ENCODE results near the gene FOXP1.

The FOXP1 gene

DNA sequence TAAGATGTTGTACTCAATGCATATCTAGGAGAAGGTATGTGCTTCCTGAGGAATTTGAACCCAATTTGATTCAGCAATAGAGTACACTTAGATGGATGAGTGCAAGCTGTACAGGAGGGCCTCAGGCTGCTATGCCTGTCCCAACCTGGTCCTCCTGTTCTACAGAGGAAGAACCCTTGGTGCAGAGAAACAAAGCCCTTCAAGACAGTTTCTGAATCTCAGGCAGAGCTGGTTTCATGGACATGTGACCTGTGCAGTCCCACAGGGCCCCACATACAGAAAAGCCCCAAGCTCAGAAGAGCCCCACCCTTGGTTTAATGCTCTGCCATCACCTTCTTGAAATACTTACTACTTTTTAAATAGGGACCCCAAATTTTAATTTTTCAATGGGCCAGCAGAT is 15.3 kb downstream of the FOXP1 start:
- ATAC-seq (ENCODE audit: low read depth): no peak
- H3K4me1 ChIP-seq (ENCODE audit: insufficient read depth, poor library complexity, severe bottlenecking): peaks cover 13% of the 10 kb centered on the region

DNA sequence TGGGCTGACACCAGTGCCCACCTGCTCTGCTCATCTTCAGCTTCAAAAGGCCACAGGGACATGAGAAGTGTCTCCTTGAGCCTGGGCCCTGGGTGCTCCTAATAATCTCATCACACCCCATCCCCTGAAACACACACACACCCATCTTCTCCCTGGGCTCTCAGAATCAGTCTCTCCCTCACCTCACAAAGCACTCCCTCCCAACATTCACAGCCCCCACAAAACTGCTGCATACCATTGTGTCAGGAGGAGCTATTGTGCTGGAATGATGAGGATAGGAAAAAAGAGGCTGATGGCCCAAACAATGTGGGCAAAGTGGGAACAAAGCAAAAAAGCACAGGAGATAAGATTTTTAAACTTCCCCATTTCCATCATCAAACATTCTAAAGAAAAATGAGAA is 16.8 kb downstream of the FOXP1 start:
- no peak for ATAC-seq (ENCODE audit: low read depth)
- Histone ChIP-seq H3K4me1 (ENCODE audit: insufficient read depth, poor library complexity, severe bottlenecking) (peaks cover 13% of the 10 kb centered on the region), H3K36me3 (ENCODE audit: low read depth) (peaks cover 34% of the 10 kb centered on the region)

More for the DNA sequence above, 15.3 kb downstream of the FOXP1 start:
- H3K27me3 ChIP-seq (ENCODE audit: insufficient read depth, poor library complexity, severe bottlenecking): no peaks in the 10 kb centered on the region
- TF ChIP-seq, protein P1, sequence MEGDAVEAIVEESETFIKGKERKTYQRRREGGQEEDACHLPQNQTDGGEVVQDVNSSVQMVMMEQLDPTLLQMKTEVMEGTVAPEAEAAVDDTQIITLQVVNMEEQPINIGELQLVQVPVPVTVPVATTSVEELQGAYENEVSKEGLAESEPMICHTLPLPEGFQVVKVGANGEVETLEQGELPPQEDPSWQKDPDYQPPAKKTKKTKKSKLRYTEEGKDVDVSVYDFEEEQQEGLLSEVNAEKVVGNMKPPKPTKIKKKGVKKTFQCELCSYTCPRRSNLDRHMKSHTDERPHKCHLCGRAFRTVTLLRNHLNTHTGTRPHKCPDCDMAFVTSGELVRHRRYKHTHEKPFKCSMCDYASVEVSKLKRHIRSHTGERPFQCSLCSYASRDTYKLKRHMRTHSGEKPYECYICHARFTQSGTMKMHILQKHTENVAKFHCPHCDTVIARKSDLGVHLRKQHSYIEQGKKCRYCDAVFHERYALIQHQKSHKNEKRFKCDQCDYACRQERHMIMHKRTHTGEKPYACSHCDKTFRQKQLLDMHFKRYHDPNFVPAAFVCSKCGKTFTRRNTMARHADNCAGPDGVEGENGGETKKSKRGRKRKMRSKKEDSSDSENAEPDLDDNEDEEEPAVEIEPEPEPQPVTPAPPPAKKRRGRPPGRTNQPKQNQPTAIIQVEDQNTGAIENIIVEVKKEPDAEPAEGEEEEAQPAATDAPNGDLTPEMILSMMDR (IDR thresholded peaks at IDR 0.05; ENCODE audit: poor library complexity, severe bottlenecking): no peak
- H3K27ac ChIP-seq (ENCODE audit: poor library complexity, severe bottlenecking): no peak overlapping the region
- no peak overlapping the region for H3K4me3 ChIP-seq (ENCODE audit: severe bottlenecking)
- peaks cover 46% of the 10 kb centered on the region for H3K36me3 ChIP-seq (ENCODE audit: low read depth)
- no peak for DNase-seq (ENCODE audit: low spot score)
- no peaks in the 10 kb centered on the region for H3K9me3 ChIP-seq (ENCODE audit: severe bottlenecking)

DNA sequence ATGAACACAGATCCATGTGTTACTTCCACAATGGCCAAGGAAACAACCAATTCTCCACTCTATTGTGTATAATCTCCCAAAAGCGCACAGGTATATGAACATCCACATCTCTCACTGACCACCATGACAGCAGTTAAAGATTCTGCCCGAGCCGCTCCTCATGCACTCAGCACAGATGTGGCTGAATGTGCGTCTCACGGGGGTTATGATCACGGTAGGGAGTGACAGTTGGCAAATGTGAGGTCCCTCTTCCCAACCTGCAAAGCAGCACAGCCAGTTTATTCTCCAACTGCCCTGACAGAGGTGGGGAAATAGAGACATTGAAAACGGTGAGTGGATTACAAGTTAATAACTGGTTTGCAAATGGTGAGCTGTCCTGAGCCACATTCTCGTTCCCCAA is 17.6 kb downstream of the FOXP1 start:
- no peak overlapping the region for H3K4me3 ChIP-seq (ENCODE audit: severe bottlenecking)
- peaks cover 26% of the 10 kb centered on the region for H3K36me3 ChIP-seq (ENCODE audit: low read depth)
- H3K4me1 ChIP-seq (ENCODE audit: insufficient read depth, poor library complexity, severe bottlenecking): peaks cover 13% of the 10 kb centered on the region
- no peaks in the 10 kb centered on the region for H3K27me3 ChIP-seq (ENCODE audit: insufficient read depth, poor library complexity, severe bottlenecking)
- TF ChIP-seq, protein P1 (IDR thresholded peaks at IDR 0.05; ENCODE audit: poor library complexity, severe bottlenecking): no peak
- no peaks in the 10 kb centered on the region for H3K9me3 ChIP-seq (ENCODE audit: severe bottlenecking)
- no peak overlapping the region for H3K27ac ChIP-seq (ENCODE audit: poor library complexity, severe bottlenecking)
- ATAC-seq (ENCODE audit: low read depth): no peak
- no peak for DNase-seq (ENCODE audit: low spot score)

More for the DNA sequence above, 16.8 kb downstream of the FOXP1 start:
- no peaks in the 10 kb centered on the region for H3K27me3 ChIP-seq (ENCODE audit: insufficient read depth, poor library complexity, severe bottlenecking)
- no peaks in the 10 kb centered on the region for H3K9me3 ChIP-seq (ENCODE audit: severe bottlenecking)
- no peak overlapping the region for H3K27ac ChIP-seq (ENCODE audit: poor library complexity, severe bottlenecking)
- no peak overlapping the region for H3K4me3 ChIP-seq (ENCODE audit: severe bottlenecking)
- TF ChIP-seq, protein P1 (IDR thresholded peaks at IDR 0.05; ENCODE audit: poor library complexity, severe bottlenecking): no peak
- DNase-seq (ENCODE audit: low spot score): no peak

DNA sequence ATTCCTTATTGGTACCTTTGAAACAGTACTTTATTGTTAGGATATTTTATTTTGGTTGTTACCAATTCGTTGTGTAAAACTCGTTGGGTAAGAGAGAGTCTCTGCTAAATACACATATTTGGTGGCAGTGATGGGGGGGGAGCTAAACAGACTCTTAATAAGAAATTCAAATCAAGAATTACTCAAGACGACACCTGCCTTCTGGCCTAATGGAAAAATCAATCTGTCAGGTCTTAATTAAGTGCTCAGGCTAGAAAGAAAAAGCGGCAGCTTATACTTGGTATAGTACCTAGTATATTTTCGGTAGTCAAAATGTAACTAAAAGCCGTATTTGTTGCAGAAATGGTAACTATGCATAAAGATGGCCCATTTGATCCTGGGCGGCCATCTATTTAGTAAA is 18.2 kb downstream of the FOXP1 start:
- ATAC-seq (ENCODE audit: low read depth) (no peak), DNase-seq (ENCODE audit: low spot score) (no peak)
- Histone ChIP-seq H3K4me3 (ENCODE audit: severe bottlenecking) (no peak overlapping the region), H3K27me3 (ENCODE audit: insufficient read depth, poor library complexity, severe bottlenecking) (no peaks in the 10 kb centered on the region), H3K9me3 (ENCODE audit: severe bottlenecking) (no peaks in the 10 kb centered on the region), H3K27ac (ENCODE audit: poor library complexity, severe bottlenecking) (no peak overlapping the region), H3K4me1 (ENCODE audit: insufficient read depth, poor library complexity, severe bottlenecking) (peaks cover 13% of the 10 kb centered on the region), H3K36me3 (ENCODE audit: low read depth) (peaks cover 26% of the 10 kb centered on the region)
- TF ChIP-seq, protein P1 (IDR thresholded peaks at IDR 0.05; ENCODE audit: poor library complexity, severe bottlenecking): no peak

DNA sequence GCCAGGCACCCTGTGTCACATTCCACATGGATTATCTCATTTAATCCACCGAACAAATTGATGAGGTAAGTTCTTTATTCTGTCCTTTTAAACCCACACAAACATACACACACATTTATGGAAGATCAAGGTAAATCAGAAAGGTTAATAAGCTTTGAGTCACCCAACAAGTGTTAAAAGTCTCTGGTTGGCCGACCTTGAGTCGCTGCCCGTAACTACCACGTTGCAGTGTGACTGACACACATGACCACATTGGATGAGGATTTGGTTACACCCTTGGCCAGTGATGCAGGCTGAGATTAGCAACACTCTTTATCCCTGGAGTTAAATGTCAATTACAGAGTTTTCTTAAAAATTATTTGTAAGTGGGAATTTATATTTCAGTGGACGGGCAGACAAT is 19.2 kb downstream of the FOXP1 start:
- no peak for DNase-seq (ENCODE audit: low spot score)
- ATAC-seq (ENCODE audit: low read depth): no peak

More for the DNA sequence above, 19.2 kb downstream of the FOXP1 start:
- Histone ChIP-seq H3K4me1 (ENCODE audit: insufficient read depth, poor library complexity, severe bottlenecking) (peaks cover 13% of the 10 kb centered on the region), H3K4me3 (ENCODE audit: severe bottlenecking) (no peak overlapping the region), H3K36me3 (ENCODE audit: low read depth) (peaks cover 29% of the 10 kb centered on the region), H3K27ac (ENCODE audit: poor library complexity, severe bottlenecking) (no peak overlapping the region), H3K9me3 (ENCODE audit: severe bottlenecking) (no peaks in the 10 kb centered on the region), H3K27me3 (ENCODE audit: insufficient read depth, poor library complexity, severe bottlenecking) (no peaks in the 10 kb centered on the region)
- TF ChIP-seq, protein P1 (IDR thresholded peaks at IDR 0.05; ENCODE audit: poor library complexity, severe bottlenecking): no peak
